ENCODE measurements around the gene SCFD2. TPM values are rescaled to one million over a fixed set of nuclear protein-coding genes. Genes with fewer than 3 reads are reported as not detected.

Gene SCFD2
- polyA plus RNA-seq, 1 of the 3 experiments (the other 2 are of a cell fraction) = 14.1 TPM

- 91% methylated on average over 1 of the region's 1 CpG for WGBS (ENCODE audit: low lambda C conversion rate)
- ChIA-PET CTCF (no interaction called here), POLR2A (no interaction called here)
Measured at GRCh38 chr4:53173576-53173975, 192.3 kb downstream of the SCFD2 start.

GRCh38 chr4:53171797-53172196 is 194.1 kb downstream of the SCFD2 start:
- Histone ChIP-seq H3F3A (replicated peaks; ENCODE audit: insufficient read depth) (peaks cover 3% of the 10 kb centered on the region), H3K9me3 (peaks cover 3% of the 10 kb centered on the region), H3K4me3 (ENCODE audit: low read depth in 2 of 2, low read length in 1 of 2) (no peak overlapping the region), H3K27ac (ENCODE audit: low read depth in 2 of 2, low read length in 1 of 2) (no peak overlapping the region), H3K36me3 (replicated peaks in 1 of 2; ENCODE audit: control insufficient read depth in 1 of 2, insufficient read depth in 2 of 2, low read length in 1 of 2) (peaks cover 0 to 12% of the 10 kb centered on the region in 2 experiments), H3K4me1 (ENCODE audit: control insufficient read depth in 1 of 2, insufficient read depth in 2 of 2, low read depth in 1 of 2, low read length in 1 of 2) (no peaks in the 10 kb centered on the region), H4K20me1 (ENCODE audit: insufficient read depth) (no peaks in the 10 kb centered on the region), H2AFZ (ENCODE audit: low read depth) (no peak overlapping the region), H3K9me2 (no peaks in the 10 kb centered on the region), H3K27me3 (ENCODE audit: insufficient read depth) (no peaks in the 10 kb centered on the region), H3K79me2 (ENCODE audit: insufficient read depth) (no peaks in the 10 kb centered on the region), H3K4me2 (no peak overlapping the region), H3K9ac (no peak overlapping the region)
- 97% methylated on average over 3 of the region's 3 CpGs for WGBS (ENCODE audit: low lambda C conversion rate)
- CTCF ChIA-PET = no interaction called here
- POLR2A ChIA-PET = no interaction called here
- TF ChIP-seq USF2 (IDR thresholded peaks at IDR 0.05; ENCODE audit: borderline replicate concordance, low read depth, low read length) (no peak), RAD21 (IDR thresholded peaks at IDR 0.05; ENCODE audit: low read length) (no peak), SMC3 (IDR thresholded peaks at IDR 0.05; ENCODE audit: low read depth, low read length) (no peak), TEAD4 (IDR thresholded peaks at IDR 0.05; ENCODE audit: borderline replicate concordance, insufficient read depth) (no peak), EP300 (IDR thresholded peaks at IDR 0.05; ENCODE audit: borderline replicate concordance in 1 of 2, low read depth in 1 of 2, low read length in 1 of 2) (no peak), NFIC (IDR thresholded peaks at IDR 0.05; ENCODE audit: borderline replicate concordance) (no peak), MEF2A (IDR thresholded peaks at IDR 0.05; ENCODE audit: borderline replicate concordance, low read depth) (no peak), JUND (IDR thresholded peaks at IDR 0.05) (no peak), GATA2 (CRISPR knock-in tag; IDR thresholded peaks at IDR 0.05) (no peak), YY1 (IDR thresholded peaks at IDR 0.05; ENCODE audit: low read depth) (no peak)
- no peak for DNase-seq

More at GRCh38 chr4:53173576-53173975, 192.3 kb downstream of the SCFD2 start:
- DNase-seq = no peak
- Histone ChIP-seq H3K27ac (ENCODE audit: low read depth in 2 of 2, low read length in 1 of 2) (no peak overlapping the region), H4K20me1 (ENCODE audit: insufficient read depth) (no peaks in the 10 kb centered on the region), H3K27me3 (ENCODE audit: insufficient read depth) (no peaks in the 10 kb centered on the region), H3K9me3 (peaks cover 3% of the 10 kb centered on the region), H3K79me2 (ENCODE audit: insufficient read depth) (no peaks in the 10 kb centered on the region), H3K4me2 (no peak overlapping the region), H3K36me3 (replicated peaks in 1 of 2; ENCODE audit: control insufficient read depth in 1 of 2, insufficient read depth in 2 of 2, low read length in 1 of 2) (peaks cover 0 to 12% of the 10 kb centered on the region in 2 experiments), H3K9me2 (no peaks in the 10 kb centered on the region), H2AFZ (ENCODE audit: low read depth) (no peak overlapping the region), H3K4me1 (ENCODE audit: control insufficient read depth in 1 of 2, insufficient read depth in 2 of 2, low read depth in 1 of 2, low read length in 1 of 2) (no peaks in the 10 kb centered on the region), H3K9ac (no peak overlapping the region), H3F3A (replicated peaks; ENCODE audit: insufficient read depth) (peaks cover 3% of the 10 kb centered on the region), H3K4me3 (ENCODE audit: low read depth in 2 of 2, low read length in 1 of 2) (no peak overlapping the region)
- TF ChIP-seq GABPA (IDR thresholded peaks at IDR 0.05; ENCODE audit: low read depth) (no peak), IRF3 (IDR thresholded peaks at IDR 0.05; ENCODE audit: low read depth, low read length) (no peak), MEF2A (IDR thresholded peaks at IDR 0.05; ENCODE audit: borderline replicate concordance, low read depth) (no peak), NRF1 (IDR thresholded peaks at IDR 0.05; ENCODE audit: low read depth, low read length) (no peak), GATA2 (CRISPR knock-in tag; IDR thresholded peaks at IDR 0.05) (no peak)
